A673 (cell line): ENCODE results near the gene OR2B6.
"Not testable (repeated sequence)": the region's sequence is repeated elsewhere in the genome, so short reads cannot be mapped to it uniquely, and the experiment has no call there.

Source experiments
- EZH2 ChIP-seq: fragments of 200-600 bp; sonication (generic); IDR thresholded peaks from 2 replicates; pipeline ENCODE4 v1.6.1; 2017; ENCODE audit warnings: borderline replicate concordance, low read depth, mild to moderate bottlenecking, mixed read lengths, antibody characterized with exemption, low read length; ENCODE audit not compliant: poor library complexity, severe bottlenecking
- TF ChIP-seq, protein P1 (sequence below): fragments of 300-800, 200-600 bp; sonication (generic); conservative IDR thresholded peaks from 2 replicates; pipeline ENCODE4 v1.5.1; 2017; ENCODE audit warnings: low read depth, mild to moderate bottlenecking, antibody characterized with exemption, low read length, moderate library complexity, mixed read lengths

GRCh38 chr6:27943072-27943471 lies 14.0 kb upstream of the OR2B6 start:
- TF ChIP-seq, protein P1, sequence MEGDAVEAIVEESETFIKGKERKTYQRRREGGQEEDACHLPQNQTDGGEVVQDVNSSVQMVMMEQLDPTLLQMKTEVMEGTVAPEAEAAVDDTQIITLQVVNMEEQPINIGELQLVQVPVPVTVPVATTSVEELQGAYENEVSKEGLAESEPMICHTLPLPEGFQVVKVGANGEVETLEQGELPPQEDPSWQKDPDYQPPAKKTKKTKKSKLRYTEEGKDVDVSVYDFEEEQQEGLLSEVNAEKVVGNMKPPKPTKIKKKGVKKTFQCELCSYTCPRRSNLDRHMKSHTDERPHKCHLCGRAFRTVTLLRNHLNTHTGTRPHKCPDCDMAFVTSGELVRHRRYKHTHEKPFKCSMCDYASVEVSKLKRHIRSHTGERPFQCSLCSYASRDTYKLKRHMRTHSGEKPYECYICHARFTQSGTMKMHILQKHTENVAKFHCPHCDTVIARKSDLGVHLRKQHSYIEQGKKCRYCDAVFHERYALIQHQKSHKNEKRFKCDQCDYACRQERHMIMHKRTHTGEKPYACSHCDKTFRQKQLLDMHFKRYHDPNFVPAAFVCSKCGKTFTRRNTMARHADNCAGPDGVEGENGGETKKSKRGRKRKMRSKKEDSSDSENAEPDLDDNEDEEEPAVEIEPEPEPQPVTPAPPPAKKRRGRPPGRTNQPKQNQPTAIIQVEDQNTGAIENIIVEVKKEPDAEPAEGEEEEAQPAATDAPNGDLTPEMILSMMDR = not testable (repeated sequence)
- not testable (repeated sequence) for TF ChIP-seq EZH2
